Activated T-cell treated with anti-CD3 and anti-CD28 coated beads for 48 hours (primary cell): ENCODE measurements around the gene SUMF1.
"Not testable (repeated sequence)": the region's sequence is repeated elsewhere in the genome, so short reads cannot be mapped to it uniquely, and the experiment has no call there.

Source experiments
- DNase-seq: peaks from one replicate; pipeline ENCODE4 v3.0.0-alpha.2; 2020; ENCODE audit warnings: low read depth

The SUMF1 gene

GRCh38 chr3:4460334-4460733 lies 6.7 kb downstream of the SUMF1 start:
- no peak for DNase-seq

DNA sequence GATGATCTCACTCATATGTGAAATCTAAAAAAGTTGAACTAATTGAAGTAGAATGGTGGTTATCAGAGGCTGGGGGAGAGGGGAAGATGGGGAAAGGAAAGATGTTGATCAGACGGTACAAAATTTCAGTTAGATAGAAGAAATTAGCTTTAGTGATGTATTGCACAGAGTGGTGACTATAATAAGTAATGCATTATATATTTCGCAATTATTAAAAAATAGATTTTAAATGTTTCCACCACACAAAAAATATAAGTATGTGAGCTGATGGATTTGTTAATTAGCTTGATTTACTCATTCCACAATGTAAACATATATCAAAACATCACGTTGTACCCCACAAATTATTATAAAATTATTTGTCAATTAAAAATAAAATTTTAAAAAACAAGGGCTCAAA lies 8.1 kb downstream of the SUMF1 start:
- DNase-seq = no peak

GRCh38 chr3:4456780-4457179 lies 10.3 kb downstream of the SUMF1 start:
- DNase-seq = not testable (repeated sequence)

- DNase-seq = no peak
These were observed 12.9 kb downstream of the SUMF1 start for GRCh38 chr3:4454142-4454541.

DNA sequence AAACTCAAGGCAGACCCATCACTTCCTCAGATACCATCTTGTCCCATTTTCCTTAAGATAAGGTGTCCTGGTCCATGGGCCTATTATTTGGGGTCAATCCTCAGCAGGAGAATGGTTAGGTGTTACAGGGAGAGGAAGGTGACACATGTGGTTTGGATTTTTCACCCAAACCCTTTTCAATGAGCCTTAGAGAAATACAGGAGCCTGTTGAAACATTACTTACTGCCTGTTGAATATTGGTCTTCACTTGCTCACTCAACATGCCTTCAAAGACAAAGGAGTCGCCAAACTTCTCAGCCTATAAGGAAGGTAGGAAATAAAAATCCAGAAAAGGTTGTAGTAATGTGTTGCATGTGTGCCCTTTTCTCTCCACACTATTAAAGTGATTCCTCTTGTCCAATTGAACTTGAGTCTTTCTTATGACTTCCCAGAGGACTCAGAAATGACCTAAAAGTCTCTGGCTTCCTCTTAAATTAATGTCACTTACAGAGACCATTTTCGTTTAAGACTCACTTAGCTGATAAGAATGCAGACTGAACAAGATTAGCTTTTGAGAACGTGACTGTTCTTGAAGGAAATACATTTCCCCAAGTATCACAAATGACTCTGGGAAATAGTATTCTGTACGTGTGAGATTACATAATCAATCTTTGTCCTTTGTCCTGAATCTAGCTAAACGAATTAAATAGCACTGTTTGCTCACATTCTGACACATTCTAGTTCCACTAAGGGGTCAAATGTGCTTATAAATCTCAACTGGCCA lies 17.8 kb downstream of the SUMF1 start:
- DNase-seq = no peak

DNA sequence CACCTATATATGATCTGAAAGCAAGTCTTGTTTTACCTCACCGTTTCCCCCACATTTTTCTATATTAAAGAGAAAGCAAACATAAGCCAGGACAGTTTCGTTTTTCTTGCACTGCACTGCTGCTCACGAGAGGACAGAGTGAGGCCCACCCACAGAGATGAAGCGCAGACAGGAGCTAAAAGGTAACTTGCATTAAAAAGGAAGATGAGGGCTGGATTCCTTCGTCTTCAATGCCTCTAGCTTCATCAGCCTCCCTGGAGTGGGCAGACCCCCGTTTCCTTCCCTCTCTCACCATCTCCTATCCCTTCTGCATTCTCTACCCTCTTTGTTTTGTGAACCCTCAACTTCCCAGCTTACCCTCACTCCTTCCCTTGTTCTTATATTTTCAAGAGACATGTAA lies 18.9 kb downstream of the SUMF1 start:
- no peak for DNase-seq

DNA sequence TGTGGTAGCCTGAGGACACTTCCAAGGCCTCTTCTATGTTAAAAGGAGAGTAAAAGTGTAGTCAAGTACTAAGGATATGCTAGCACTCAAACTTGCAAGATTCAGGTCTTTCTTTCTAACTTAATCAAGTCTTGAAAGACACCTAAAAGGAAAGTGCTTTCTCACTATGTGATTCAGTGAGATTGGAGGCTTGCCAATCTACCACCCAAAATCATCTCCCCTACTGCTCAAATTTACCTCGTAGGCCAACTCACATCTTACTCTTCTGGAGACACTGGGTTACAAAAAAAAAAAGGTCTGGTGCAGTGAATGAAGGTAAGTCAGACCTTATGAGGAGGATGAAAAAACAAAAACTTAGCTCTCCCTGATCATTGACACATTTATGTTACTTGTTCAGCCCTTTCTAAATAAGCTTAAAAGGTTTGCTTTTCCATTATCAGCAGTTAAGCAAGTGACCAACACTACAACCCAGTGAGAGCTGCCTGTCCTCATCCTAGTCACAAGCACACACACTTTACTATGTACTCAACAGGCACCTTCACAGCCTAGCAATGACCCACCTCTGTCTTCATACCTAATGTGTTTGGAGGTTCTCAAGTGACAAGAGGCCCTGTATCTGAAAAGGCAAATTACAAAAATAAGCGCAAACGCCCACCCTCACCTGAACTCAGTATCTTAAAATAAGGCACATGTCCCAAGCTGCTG lies 19.6 kb downstream of the SUMF1 start:
- DNase-seq = no peak

GRCh38 chr3:4440951-4441350 lies 26.1 kb downstream of the SUMF1 start:
- DNase-seq = no peak

DNA sequence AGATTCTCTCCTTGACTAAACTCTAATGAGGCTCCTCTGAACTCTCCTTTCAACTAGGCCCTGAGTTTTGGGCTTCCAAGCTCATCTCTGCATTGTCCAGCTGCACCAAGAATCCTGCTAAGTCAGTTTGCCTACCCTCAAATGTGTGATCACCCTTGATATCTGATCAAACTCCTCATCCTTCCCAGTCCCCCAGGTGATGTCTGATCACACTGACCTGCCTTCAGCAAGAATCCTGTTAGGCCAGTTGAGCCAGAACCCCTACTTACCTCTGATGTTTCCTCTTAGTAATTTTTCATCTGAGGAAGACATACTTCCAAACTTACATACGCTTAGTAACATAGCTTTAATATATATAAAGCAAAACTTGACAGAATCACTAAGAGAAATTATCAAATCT lies 28.8 kb downstream of the SUMF1 start:
- no peak for DNase-seq

- no peak for DNase-seq
These were observed 34.8 kb downstream of the SUMF1 start for GRCh38 chr3:4432259-4432658.

DNA sequence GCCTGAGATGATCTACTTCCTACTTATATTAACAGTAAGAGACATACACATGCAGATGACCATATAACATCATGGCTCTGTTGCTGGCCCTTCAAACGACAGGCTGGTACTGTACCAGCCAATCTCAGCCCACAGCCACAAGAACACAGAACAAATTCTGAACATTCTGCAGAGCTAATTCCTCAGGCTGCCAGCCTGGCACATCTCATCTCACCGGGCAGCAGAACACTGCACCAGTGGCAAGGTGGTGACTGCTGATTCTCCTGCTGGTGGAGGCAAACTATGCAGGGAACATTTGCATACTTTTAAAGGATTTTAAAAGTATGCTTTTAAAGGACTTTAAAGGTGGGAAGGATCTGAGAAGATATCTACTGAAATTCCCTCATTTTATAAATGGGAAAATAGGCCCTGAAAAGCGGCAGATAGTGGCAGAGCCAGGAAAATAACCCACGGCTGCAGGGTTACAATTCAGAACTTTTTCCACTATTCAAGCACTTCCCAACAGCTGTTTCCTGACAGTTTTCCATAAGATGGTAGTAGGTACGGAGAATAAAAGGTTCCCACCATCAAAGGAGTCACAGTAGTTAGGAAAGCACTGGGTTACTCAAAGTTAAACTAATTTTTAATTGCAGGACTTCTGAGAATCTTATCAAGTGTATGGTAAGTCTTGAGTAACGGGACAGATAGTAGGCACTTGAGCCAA lies 37.3 kb downstream of the SUMF1 start:
- no peak for DNase-seq

- DNase-seq = no peak
These were observed 40.2 kb downstream of the SUMF1 start for GRCh38 chr3:4426782-4427344.

GRCh38 chr3:4426261-4426781 lies 40.7 kb downstream of the SUMF1 start:
- DNase-seq = no peak

DNA sequence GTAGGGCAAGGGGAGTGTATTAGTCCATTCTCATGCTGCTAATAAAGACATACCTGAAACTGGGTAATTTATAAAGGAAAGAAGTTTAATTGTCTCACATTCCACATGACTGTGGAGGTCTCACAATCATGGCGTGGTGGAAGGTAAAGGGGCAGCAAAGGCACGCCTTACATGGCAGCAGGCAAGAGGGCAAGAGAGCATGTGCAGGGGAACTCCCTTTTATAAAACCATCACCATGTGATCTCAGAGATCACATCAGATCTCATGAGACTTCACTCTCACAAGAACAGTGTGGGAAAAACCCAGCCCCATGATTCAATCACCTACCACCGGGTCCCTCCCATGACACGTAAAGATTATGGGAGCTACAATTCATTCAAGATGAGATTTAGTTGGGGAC lies 41.4 kb downstream of the SUMF1 start:
- DNase-seq = peak; percentile 14

DNA sequence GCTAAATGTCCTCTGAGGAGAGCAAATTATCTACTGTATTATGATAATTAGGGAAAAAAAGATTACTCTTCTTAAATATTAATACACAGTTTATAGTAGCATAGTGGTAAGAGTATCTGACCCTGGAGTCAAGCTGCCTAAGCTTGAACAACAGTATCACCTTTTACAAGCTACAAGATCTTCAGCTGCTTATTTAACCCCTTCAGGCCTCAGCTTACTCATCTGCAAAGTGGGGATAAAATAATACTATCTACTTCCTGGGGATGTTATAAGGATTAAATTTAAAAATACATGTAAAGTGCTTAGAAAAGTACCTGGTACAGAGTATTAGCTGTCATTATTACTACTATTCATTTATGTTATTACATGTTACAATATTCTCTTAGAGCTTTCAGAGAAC lies 42.0 kb downstream of the SUMF1 start:
- no peak for DNase-seq

DNA sequence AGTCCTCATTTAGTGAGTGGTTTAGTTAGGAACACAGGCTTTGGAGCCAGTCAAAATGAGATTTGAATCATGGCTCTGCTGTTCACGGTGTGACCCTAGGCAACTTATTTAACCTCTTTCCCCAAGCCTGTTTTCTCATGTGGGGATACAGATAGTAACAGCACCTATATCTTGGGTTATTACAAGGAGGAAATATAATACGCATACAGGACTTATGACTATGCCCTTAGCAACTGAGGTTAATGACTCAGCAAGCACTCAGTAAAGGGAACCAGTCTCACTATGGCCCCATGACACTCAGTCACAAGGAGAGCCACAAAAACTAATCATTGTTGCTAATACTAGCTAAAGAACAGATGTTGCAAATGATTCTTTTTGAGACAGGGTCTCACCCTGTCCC lies 45.9 kb downstream of the SUMF1 start:
- DNase-seq = no peak

GRCh38 chr3:4419920-4420319 lies 47.1 kb downstream of the SUMF1 start:
- DNase-seq = no peak

GRCh38 chr3:4419386-4419785 lies 47.7 kb downstream of the SUMF1 start:
- no peak for DNase-seq

GRCh38 chr3:4418156-4418555 lies 48.9 kb downstream of the SUMF1 start:
- DNase-seq = peak; percentile 12

- no peak for DNase-seq
These were observed 49.6 kb downstream of the SUMF1 start for GRCh38 chr3:4417449-4417848.

DNA sequence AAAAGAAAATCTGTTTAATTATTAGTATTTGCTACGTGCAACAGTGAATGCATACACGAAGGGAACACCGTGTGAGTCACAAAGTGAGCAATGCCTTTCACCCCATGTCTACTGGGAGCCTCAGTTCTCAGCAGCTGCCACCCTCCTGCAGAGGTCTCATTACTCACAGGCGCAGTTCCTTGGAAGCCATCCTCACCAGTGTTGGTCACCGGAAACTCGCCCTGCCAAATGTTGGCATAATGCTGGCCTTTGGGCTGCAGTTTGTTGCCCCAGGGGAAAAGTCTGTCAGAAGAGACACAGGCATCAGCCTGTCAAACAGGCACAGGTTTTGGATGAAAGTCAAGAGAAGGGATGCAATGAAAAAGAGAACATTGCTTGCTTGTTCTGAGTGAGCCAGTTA lies 50.1 kb downstream of the SUMF1 start:
- peak; percentile 43 for DNase-seq

GRCh38 chr3:4416427-4416945 lies 50.6 kb downstream of the SUMF1 start:
- no peak for DNase-seq
